HG02623 (cell line): ENCODE measurements around the gene SDR42E1.
"Not testable (repeated sequence)": the region's sequence is repeated elsewhere in the genome, so short reads cannot be mapped to it uniquely, and the experiment has no call there.

Experiments used
- ATAC-seq: cut with Tn5 transposase; IDR thresholded peaks from one replicate; pipeline ENCODE4 v1.9.1; 2021; ENCODE audit warnings: moderate library complexity; ENCODE audit not compliant: unreplicated experiment

Gene SDR42E1

GRCh38 chr16:82040296-82040695 lies 29.0 kb upstream of the SDR42E1 start:
- ATAC-seq, result no peak

- ATAC-seq, result no peak
These were observed 26.4 kb upstream of the SDR42E1 start for GRCh38 chr16:82037666-82038065.

- no peak for ATAC-seq
These were observed 26.0 kb upstream of the SDR42E1 start for GRCh38 chr16:82037251-82037650.

GRCh38 chr16:82034981-82035612 lies 23.8 kb upstream of the SDR42E1 start, which contains the start of gene HSD17B2:
TSS of gene HSD17B2 (plus strand) at chr16:82035253. CDS start at chr16:82035425, 172 bp downstream.
- ATAC-seq, result no peak

GRCh38 chr16:82033683-82034300 lies 22.5 kb upstream of the SDR42E1 start:
- ATAC-seq, result no peak

GRCh38 chr16:82033006-82033405 lies 21.7 kb upstream of the SDR42E1 start:
- ATAC-seq, result no peak

- no peak for ATAC-seq
These were observed 20.1 kb upstream of the SDR42E1 start for GRCh38 chr16:82031116-82032084.

- ATAC-seq, result no peak
These were observed 16.4 kb upstream of the SDR42E1 start for GRCh38 chr16:82027629-82028064.

- ATAC-seq, result no peak
These were observed 13.6 kb upstream of the SDR42E1 start for GRCh38 chr16:82024883-82025282.

- ATAC-seq, result no peak
These were observed 13.0 kb upstream of the SDR42E1 start for GRCh38 chr16:82024316-82024715.

- no peak for ATAC-seq
These were observed 11.9 kb upstream of the SDR42E1 start for GRCh38 chr16:82023206-82023605.

- no peak for ATAC-seq
These were observed 8.8 kb upstream of the SDR42E1 start for GRCh38 chr16:82020051-82020450.

- no peak for ATAC-seq
These were observed 8.3 kb upstream of the SDR42E1 start for GRCh38 chr16:82019535-82019934.

GRCh38 chr16:82017911-82018568 lies 6.8 kb upstream of the SDR42E1 start:
- no peak for ATAC-seq

- ATAC-seq, result no peak
These were observed 5.7 kb upstream of the SDR42E1 start for GRCh38 chr16:82016964-82017363.

- no peak for ATAC-seq
These were observed 5.0 kb upstream of the SDR42E1 start for GRCh38 chr16:82016263-82016662.

- no peak for ATAC-seq
These were observed 1.9 kb upstream of the SDR42E1 start for GRCh38 chr16:82013139-82013538.

GRCh38 chr16:82010649-82011048 lies 621 bp downstream of the SDR42E1 start:
- ATAC-seq, result no peak

GRCh38 chr16:82009789-82010188 lies 1.5 kb downstream of the SDR42E1 start:
- ATAC-seq, result not testable (repeated sequence)

GRCh38 chr16:82008957-82009592 lies 2.2 kb downstream of the SDR42E1 start:
- ATAC-seq, result no peak
